Measurements from ENCODE around the gene PACRG.

DNA sequence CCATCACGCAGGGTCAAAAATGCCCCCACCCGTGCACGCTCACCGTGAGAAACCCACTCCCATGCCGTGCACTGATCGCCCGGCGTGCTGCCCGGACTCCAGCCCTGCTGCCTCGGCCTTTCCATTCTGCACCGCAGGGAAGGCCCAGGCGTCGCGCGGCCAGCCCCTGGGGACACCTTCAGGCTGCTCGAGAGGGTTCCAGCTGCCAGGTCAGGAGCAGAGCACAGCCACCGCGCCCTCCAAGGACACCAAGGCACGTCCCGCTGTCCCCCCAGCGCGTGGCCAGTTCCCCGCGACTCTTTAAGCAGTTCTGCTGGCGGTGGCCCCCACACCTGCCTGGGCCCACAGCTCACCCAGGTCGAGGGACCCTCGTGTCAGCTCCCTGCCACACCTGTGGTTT is 372.5 kb downstream of the PACRG start:
- no peak for TF ChIP-seq POLR2A (IDR thresholded peaks at IDR 0.05)
- TF ChIP-seq, protein P1, sequence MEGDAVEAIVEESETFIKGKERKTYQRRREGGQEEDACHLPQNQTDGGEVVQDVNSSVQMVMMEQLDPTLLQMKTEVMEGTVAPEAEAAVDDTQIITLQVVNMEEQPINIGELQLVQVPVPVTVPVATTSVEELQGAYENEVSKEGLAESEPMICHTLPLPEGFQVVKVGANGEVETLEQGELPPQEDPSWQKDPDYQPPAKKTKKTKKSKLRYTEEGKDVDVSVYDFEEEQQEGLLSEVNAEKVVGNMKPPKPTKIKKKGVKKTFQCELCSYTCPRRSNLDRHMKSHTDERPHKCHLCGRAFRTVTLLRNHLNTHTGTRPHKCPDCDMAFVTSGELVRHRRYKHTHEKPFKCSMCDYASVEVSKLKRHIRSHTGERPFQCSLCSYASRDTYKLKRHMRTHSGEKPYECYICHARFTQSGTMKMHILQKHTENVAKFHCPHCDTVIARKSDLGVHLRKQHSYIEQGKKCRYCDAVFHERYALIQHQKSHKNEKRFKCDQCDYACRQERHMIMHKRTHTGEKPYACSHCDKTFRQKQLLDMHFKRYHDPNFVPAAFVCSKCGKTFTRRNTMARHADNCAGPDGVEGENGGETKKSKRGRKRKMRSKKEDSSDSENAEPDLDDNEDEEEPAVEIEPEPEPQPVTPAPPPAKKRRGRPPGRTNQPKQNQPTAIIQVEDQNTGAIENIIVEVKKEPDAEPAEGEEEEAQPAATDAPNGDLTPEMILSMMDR (IDR thresholded peaks at IDR 0.05), result no peak

Measured in testis (tissue), 2 donors.